A673 (cell line): ENCODE data around the gene ZNF81.

Experiments used
- EZH2 ChIP-seq: fragments of 200-600 bp; sonication (generic); IDR thresholded peaks from 2 replicates; pipeline ENCODE4 v1.6.1; 2017; ENCODE audit warnings: borderline replicate concordance, low read depth, mild to moderate bottlenecking, mixed read lengths, antibody characterized with exemption, low read length; ENCODE audit not compliant: poor library complexity, severe bottlenecking
- TF ChIP-seq, protein P1 (sequence below): fragments of 300-800, 200-600 bp; sonication (generic); conservative IDR thresholded peaks from 2 replicates; pipeline ENCODE4 v1.5.1; 2017; ENCODE audit warnings: low read depth, mild to moderate bottlenecking, antibody characterized with exemption, low read length, moderate library complexity, mixed read lengths

- TF ChIP-seq, protein P1, sequence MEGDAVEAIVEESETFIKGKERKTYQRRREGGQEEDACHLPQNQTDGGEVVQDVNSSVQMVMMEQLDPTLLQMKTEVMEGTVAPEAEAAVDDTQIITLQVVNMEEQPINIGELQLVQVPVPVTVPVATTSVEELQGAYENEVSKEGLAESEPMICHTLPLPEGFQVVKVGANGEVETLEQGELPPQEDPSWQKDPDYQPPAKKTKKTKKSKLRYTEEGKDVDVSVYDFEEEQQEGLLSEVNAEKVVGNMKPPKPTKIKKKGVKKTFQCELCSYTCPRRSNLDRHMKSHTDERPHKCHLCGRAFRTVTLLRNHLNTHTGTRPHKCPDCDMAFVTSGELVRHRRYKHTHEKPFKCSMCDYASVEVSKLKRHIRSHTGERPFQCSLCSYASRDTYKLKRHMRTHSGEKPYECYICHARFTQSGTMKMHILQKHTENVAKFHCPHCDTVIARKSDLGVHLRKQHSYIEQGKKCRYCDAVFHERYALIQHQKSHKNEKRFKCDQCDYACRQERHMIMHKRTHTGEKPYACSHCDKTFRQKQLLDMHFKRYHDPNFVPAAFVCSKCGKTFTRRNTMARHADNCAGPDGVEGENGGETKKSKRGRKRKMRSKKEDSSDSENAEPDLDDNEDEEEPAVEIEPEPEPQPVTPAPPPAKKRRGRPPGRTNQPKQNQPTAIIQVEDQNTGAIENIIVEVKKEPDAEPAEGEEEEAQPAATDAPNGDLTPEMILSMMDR: no peak
- no peak for TF ChIP-seq EZH2
These were observed 14.2 kb downstream of the ZNF81 start for GRCh38 chrX:47850901-47851300.
